Neural cell (in vitro differentiated cells): ENCODE measurements around the gene LARGE1.

Source experiments
- CTCF ChIP-seq: fragments of 450-650 bp; IDR thresholded peaks from 2 replicates; pipeline ENCODE4 v1.5.1; 2014; ENCODE audit warnings: antibody characterized with exemption, mild to moderate bottlenecking, moderate library complexity; ENCODE audit not compliant: poor library complexity, severe bottlenecking
- EZH2 ChIP-seq: fragments of 200-600, 300-800 bp; shearing (Covaris generic), sonication (generic); IDR thresholded peaks from 2 replicates; pipeline ENCODE4 v1.6.1; 2014; ENCODE audit warnings: antibody characterized with exemption, low read length, borderline replicate concordance, mild to moderate bottlenecking; ENCODE audit not compliant: insufficient read depth, poor library complexity, severe bottlenecking
- POLR2AphosphoS5 ChIP-seq: IDR thresholded peaks from 2 replicates; pipeline ENCODE4 v1.6.1; 2012
- REST ChIP-seq: IDR thresholded peaks from 2 replicates; pipeline ENCODE4 v1.6.1; 2012; ENCODE audit warnings: borderline replicate concordance
- SMC3 ChIP-seq: fragments of 450-650 bp; conservative IDR thresholded peaks from 2 replicates; pipeline ENCODE4 v1.6.1; 2014; ENCODE audit warnings: antibody characterized with exemption, mild to moderate bottlenecking, moderate library complexity; ENCODE audit not compliant: poor library complexity

GRCh38 chr22:33352768-33353167, 567.5 kb downstream of the LARGE1 start:
- TF ChIP-seq CTCF = no peak
- TF ChIP-seq EZH2 = no peak
- no peak for TF ChIP-seq SMC3
- TF ChIP-seq REST = no peak
- no peak for TF ChIP-seq POLR2AphosphoS5
